ENCODE data around the gene PRPSAP2. TPM values are rescaled to one million over a fixed set of nuclear protein-coding genes. Genes with fewer than 3 reads are reported as not detected.
"Not testable (repeated sequence)": the region's sequence is repeated elsewhere in the genome, so short reads cannot be mapped to it uniquely, and the experiment has no call there.

PRPSAP2 gene
- total RNA-seq, 1 donor from 2014 or later = 26.3 TPM

DNA sequence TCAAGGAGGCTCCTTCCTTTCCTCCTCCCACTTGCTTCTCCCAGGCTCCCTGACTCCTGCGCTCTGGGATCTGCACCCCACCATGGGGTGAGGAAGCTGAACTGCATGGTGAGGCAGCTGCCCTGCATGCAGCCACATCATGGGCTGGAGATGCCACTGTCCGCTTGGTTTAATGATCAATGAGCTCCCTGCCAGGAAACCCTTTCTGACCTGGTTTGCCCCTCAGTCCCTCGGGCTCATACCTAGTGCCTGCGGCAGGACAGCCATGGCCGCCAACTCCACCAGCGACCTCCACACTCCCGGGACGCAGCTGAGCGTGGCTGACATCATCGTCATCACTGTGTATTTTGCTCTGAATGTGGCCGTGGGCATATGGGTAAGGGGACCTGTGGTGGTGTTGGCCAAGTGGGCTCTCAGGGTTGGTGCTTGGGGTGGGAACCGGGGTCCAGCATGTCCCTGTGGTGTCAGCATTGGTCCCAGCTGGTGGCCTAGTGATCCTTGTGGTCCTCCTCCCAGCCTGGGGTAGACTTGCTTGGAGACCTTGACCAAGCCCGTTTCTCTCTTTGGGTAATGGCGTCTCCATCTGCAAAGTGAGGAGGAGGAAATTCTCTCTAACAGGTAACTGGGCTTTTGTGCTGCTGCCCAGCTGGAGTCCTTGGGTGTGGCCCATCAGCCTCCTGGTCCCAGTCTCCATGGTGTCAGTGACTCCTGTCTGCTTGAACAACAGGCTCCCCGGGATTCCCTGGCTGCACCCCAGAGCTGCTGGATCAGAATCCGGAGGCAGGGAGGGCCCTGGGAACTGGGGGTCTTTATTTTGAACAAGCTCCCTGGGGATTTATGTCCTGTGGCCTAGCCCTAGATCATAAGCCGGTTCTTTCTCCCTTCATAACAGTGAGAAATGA lies 94.3 kb downstream of the PRPSAP2 start, which contains the start of gene SLC5A10:
Gene SLC5A10, plus strand, starts transcription at position 225 of the 902 bp plus-strand sequence. Its CDS starts 41 bp downstream, at position 266.
- no peak for TF ChIP-seq CTCF (IDR thresholded peaks at IDR 0.05)
- DNase-seq (peak; percentile 46), ATAC-seq (no peak)
- Histone ChIP-seq H3K4me1 (no peaks in the 10 kb centered on the region), H3K27me3 (no peaks in the 10 kb centered on the region), H3K36me3 (no peaks in the 10 kb centered on the region), H3K27ac (no peak within 1 kb of the TSS), H3K9me3 (no peaks in the 10 kb centered on the region), H3K4me3 (no peak within 1 kb of the TSS)
- intact Hi-C loops (cut with DNase I) = no loop called here

DNA sequence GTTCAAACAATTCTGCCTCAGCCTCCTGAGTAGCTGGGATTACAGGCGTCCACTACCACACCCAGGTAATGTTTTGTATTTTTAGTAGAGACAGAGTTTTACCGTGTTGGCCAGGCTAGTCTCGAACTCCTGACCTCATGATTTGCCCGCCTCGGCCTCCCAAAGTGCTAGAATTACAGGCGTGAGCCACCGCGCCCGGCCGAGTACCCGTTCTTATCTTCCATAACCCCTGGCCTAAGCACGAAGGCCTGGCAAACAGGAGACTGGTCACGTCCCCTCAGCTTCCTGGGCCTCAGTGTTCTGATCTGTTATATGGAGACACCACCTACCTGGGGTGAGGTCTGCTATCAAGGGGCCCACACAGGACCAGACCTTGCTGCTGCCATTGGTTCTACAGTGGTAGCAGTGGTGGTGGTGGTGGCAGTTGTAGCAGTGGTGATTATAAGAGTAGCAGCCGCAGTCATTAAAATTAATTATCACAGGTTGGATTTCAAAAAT lies 95.3 kb downstream of the PRPSAP2 start:
- Histone ChIP-seq H3K27me3 (no peaks in the 10 kb centered on the region), H3K36me3 (no peaks in the 10 kb centered on the region), H3K27ac (no peak overlapping the region), H3K4me1 (no peaks in the 10 kb centered on the region), H3K4me3 (no peak overlapping the region), H3K9me3 (no peaks in the 10 kb centered on the region)
- intact Hi-C loops (cut with DNase I) = no loop called here
- peak; percentile 48 for DNase-seq
- no peak for ATAC-seq
- TF ChIP-seq CTCF (IDR thresholded peaks at IDR 0.05) = no peak

GRCh38 chr17:18954321-18954720 lies 96.4 kb downstream of the PRPSAP2 start:
- H3K4me3 ChIP-seq = no peak overlapping the region
- intact Hi-C loops (cut with DNase I) = no loop called here
- no peaks in the 10 kb centered on the region for H3K4me1 ChIP-seq
- no peaks in the 10 kb centered on the region for H3K36me3 ChIP-seq
- DNase-seq (peak; percentile 48), ATAC-seq (no peak)
- no peaks in the 10 kb centered on the region for H3K9me3 ChIP-seq
- H3K27ac ChIP-seq = no peak overlapping the region
- no peaks in the 10 kb centered on the region for H3K27me3 ChIP-seq
- no peak for TF ChIP-seq CTCF (IDR thresholded peaks at IDR 0.05)

DNA sequence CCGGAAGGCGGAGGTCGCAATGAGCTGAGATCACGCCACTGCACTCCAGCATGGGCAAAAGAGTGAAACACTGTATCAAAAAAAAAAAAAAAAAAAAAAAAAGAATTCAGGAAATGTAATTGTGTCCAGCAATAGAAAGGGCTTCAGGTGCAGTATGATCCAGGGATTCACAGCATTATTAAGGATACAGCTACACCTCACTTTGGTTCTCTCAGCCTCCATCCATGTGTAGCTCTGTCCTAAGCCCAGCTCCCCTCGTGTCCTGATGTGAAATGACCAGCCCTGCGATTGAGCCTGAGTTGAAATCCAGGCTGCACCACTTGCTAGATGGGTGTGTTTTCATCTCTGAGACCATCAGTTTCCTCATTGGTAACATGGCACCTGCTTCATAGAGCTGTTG lies 97.1 kb downstream of the PRPSAP2 start:
- intact Hi-C loops (cut with DNase I) = no loop called here
- Histone ChIP-seq H3K4me3 (no peak overlapping the region), H3K4me1 (no peaks in the 10 kb centered on the region), H3K9me3 (no peaks in the 10 kb centered on the region), H3K36me3 (no peaks in the 10 kb centered on the region), H3K27me3 (no peaks in the 10 kb centered on the region), H3K27ac (no peak overlapping the region)
- ATAC-seq (no peak), DNase-seq (no peak)
- no peak for TF ChIP-seq CTCF (IDR thresholded peaks at IDR 0.05)

DNA sequence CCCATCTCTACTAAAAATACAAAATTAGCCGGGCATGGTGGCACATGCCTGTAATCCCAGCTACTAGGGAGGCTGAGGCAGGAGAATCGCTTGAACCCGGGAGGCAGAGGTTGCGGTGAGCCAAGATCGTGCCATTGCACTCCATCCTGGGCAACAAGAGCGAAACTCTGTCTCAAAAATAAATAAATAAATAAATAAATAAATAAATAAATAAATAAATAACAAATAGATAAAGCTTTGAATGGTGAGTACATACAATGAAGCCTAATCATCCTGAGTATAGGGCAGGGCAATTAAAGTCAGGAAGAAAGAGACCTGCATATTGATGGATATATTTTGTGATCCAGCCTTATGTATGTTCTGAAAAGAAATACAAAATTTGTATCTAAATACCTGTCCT lies 98.1 kb downstream of the PRPSAP2 start:
- DNase-seq; intact Hi-C loops (cut with DNase I); H3K36me3 ChIP-seq; H3K4me1 ChIP-seq; H3K27ac ChIP-seq; H3K27me3 ChIP-seq; H3K9me3 ChIP-seq; H3K4me3 ChIP-seq; ATAC-seq: not testable (repeated sequence)

DNA sequence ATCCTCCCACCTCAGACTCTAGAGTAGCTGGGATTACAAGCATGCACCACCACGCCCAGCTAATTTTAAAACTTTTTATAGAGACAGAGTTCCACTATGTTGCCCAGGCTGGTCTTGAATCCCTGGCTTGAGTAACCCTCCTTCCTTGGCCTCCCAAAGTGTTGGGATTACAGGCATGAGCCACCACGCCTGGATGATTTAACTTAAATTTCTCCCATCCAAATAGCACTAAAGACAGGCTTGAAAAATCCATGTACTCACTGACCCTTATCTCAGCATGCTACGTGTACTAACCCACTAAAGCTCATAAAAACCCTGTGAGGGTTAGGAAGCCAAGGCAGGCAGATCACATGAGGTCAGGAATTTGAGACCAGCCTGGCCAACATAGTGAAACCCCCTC lies 98.7 kb downstream of the PRPSAP2 start:
- intact Hi-C loops (cut with DNase I) = no loop called here
- ATAC-seq (no peak), DNase-seq (no peak)
- H3K27ac ChIP-seq = no peak overlapping the region
- peaks cover 3% of the 10 kb centered on the region for H3K4me1 ChIP-seq
- TF ChIP-seq CTCF (IDR thresholded peaks at IDR 0.05) = no peak
- no peaks in the 10 kb centered on the region for H3K36me3 ChIP-seq
- no peak overlapping the region for H3K4me3 ChIP-seq
- no peaks in the 10 kb centered on the region for H3K9me3 ChIP-seq
- no peaks in the 10 kb centered on the region for H3K27me3 ChIP-seq

All from upper lobe of right lung (tissue), 1 donor.